H7 (cell line): ENCODE measurements around the gene EOMES. TPM values are rescaled to one million over a fixed set of nuclear protein-coding genes. Genes with fewer than 3 reads are reported as not detected.

Source experiments
- DNase-seq: peaks from one replicate; pipeline ENCODE4 v3.0.0; 2012
- H3K27me3 ChIP-seq: 2 replicates; pipeline ENCODE4 v1.6.0; 2011; ENCODE audit warnings: mild to moderate bottlenecking, low read length; ENCODE audit not compliant: control insufficient read depth, insufficient read depth
- H3K36me3 ChIP-seq: replicated peaks from 2 replicates; pipeline ENCODE4 v1.5.1; 2011; ENCODE audit warnings: low read length; ENCODE audit not compliant: control insufficient read depth, insufficient read depth
- H3K4me3 ChIP-seq: 2 replicates; pipeline ENCODE4 v1.5.1; 2011; ENCODE audit warnings: low read depth, mild to moderate bottlenecking, control low read depth, low read length, moderate library complexity; ENCODE audit not compliant: insufficient read depth
- total RNA-seq: library from RNA; depleted of rRNA; stranded (reverse); fragments of >200 nt; shearing (Covaris generic); gene quantifications from 2 replicates; pipeline ENCODE4 v1.2.3, GENCODE V29; 2014

EOMES gene
- total RNA-seq, 1 experiment from 2014 or later = 54.9 TPM

DNA sequence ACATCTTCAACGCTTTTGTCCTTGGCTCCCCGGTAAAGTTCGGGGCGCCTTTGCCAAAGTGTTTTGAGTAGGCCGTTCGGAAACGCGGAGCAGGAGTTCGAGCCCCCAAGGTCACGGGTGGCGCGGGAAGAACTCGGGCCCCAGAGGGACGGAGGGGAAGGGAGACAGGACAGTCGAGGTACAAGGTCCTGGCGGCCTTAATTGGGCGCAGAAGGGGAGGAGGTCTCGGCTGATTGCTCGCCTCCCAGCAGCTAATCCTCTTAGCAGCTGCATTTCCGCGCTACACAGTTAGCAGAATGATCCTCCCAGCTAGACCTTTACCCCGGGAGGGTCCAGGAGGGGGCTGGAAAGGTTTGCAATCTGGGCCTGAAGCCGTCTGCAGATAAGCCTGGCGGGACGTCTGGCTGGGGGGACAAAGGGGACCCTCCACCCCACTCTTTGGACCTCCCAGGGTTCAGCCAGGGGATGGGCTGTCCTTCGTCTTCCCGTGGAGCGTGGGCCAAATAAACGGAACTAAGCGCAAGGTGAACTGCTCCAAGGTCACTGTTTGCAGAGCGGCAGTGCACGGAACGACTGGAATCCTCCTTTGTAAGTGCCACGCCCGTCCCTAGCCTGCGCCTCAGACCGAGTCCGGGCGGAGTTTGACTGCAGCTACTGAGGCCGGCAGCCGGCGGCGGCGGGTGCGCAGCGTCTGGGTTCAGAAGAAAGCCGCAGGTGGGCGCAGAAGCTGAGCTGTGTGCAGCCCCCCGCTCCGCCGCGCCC, 7.2 kb downstream of the EOMES start:
- H3K4me3 ChIP-seq = peak overlapping the region; percentile 33
- no peaks in the 10 kb centered on the region for H3K36me3 ChIP-seq
- DNase-seq = peak; percentile 77
- peaks cover 83% of the 10 kb centered on the region for H3K27me3 ChIP-seq

DNA sequence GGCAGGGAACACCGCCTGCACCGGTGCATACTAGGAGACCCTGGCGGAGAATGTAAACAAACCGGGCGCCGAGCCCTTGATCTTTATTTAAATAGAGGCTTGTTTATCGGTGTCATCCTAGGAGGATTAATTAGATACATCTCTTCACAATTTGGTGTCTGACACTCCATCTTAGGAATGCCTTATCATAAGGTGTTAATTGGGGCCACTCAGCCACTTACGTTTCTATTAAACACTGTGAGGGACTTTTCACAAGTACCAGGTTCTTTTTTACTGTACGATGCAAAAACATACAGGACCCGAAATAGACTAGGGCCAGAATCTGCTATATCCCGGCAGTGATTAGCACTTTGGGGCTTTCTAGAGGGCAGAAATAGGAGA, 8.0 kb downstream of the EOMES start:
- peak; percentile 54 for DNase-seq
- H3K36me3 ChIP-seq = no peaks in the 10 kb centered on the region
- peak overlapping the region; percentile 41; the same call in 1 of the 2 replicates for H3K4me3 ChIP-seq
- H3K27me3 ChIP-seq = peaks cover 75% of the 10 kb centered on the region

DNA sequence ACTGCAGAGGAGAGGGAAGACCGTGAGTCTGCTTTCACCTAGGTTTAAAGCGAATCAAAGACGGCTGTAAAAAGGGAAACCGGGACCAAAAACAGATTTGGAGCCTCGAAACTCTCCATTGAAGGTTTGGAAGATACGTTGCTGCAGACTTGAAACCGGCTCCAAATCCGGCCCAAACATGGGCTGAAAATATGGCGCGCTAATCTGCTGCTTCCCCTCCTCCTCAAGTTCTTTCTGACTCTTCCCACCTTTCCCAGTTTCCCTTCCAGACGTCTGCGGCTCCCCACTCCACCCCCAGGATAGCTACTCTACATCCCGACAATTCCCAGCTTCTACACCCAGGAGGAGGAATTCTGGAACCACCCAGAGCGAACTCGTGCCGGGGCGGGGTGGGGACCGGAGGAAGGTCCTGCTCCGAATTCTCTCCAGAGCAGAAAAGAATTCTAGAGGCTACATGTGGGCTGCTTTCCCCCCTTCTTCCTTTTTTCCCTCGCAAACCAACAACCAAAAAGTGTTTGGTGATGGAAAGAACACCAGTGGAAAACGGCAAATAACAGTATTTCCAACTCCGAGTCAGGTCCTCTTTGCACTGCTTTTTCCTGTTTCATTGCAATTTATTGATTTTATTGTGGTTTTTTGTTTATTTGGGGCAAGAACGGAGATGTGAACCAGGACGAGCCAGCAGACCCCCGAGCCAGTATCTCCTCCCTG, 8.5 kb downstream of the EOMES start:
- peaks cover 70% of the 10 kb centered on the region for H3K27me3 ChIP-seq
- peak; percentile 67 for DNase-seq
- H3K36me3 ChIP-seq = no peaks in the 10 kb centered on the region
- H3K4me3 ChIP-seq = peak overlapping the region; percentile 41

DNA sequence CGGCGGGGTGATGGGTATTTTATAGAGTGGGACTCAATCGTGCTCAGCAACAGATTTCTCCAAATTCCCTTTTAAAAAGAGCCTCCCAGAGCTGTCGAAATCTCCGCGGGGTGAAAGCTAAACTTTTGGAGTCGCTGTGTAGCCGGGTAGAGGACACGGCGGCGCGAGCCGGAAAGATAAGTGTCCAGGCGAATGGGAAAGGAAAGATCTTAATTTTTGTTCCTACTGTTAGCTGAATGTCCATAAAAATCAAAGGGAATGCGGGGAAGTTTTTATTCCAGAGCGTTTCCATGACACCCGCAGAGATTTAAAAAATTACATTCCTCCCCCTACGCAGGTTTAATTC, 9.1 kb downstream of the EOMES start:
- Histone ChIP-seq H3K36me3 (no peaks in the 10 kb centered on the region), H3K4me3 (peak overlapping the region; percentile 41), H3K27me3 (peaks cover 64% of the 10 kb centered on the region)
- no peak for DNase-seq

DNA sequence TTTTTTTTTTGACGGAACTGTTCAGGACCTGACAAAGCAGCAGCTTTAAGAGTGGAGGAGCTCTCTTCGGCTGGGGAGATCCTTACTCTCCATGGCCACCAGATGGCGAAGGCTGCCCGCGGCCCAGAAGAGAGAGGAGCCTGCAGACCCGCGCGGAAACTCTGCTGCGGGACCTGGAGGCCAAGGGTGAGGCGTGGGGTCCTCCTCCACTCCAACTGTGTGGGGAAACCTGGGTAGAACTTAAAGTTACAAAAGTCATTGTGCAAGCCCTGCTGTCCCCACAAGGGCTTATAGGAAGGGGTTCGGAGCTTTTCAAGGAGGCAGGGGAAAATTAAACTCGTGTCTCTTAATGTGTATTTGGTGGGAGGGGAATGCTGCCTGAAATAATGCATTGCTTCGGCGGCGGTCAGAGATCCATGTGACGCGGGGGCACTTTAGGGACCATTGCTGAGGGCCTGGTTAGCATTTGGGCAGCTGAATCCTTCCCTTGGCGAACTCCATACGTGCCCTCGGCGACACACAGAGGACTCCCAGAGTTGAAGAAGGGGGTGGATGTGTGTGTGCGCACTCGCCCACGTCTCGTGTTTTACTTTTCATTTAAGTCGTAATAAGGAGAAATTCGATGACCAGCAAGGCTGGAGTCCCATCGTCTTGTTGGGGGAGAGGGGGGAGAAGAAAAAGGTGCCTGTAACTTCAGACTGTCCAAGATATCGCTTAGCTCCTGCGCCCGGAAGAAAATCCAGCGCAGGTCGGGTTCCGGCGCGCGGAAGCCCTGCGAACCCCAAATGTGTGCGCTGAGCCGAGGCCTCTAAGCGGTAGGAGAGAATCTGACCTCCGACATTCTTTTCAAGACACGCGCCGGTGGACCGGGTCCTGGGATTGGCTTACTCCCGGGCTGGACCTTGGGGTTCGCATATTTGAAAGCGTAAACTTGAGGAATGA, 9.7 kb downstream of the EOMES start:
- Histone ChIP-seq H3K4me3 (peak overlapping the region; percentile 41), H3K36me3 (no peaks in the 10 kb centered on the region), H3K27me3 (peaks cover 58% of the 10 kb centered on the region)
- DNase-seq = peak; percentile 88

DNA sequence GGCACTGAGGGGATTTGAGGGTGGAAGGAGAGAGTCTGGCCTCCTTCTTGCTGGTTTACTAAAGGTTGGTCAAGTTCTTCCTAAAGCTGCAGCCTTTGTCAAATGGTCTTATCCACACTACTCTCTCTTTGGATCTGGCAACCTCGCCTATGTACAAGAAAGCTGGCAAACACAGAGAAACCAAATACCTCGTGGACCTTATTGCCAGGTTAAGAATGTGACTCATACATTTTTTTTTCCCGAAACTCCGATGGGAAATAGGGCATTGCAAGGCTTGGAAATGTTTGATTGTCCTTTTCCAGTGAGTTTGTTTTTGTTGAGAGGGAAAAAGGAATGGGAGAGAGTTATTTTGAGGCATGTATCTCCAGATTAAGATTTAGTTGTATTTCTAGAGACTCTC, 13.9 kb downstream of the EOMES start:
- no peak overlapping the region for H3K4me3 ChIP-seq
- no peak for DNase-seq
- peaks cover 17% of the 10 kb centered on the region for H3K27me3 ChIP-seq
- no peaks in the 10 kb centered on the region for H3K36me3 ChIP-seq

DNA sequence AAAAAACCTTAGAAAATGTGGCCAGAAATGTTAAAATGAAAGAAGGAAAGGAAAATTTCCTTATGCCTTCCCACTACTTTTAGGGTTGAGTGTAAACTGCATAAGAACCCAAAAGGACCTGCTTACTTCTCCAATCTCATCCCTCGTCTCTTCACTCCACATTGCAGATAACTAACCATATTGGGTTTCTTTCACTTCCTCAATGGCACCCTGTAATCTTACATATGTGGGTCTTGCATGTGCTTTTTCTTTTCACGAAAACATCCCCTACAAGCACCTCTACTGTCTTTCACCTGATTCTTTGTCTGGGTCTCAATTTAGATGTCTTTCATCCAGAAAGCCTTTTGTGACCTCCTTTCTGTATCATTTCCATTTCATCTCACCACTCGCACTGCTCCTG, 23.1 kb downstream of the EOMES start:
- DNase-seq = no peak
- no peaks in the 10 kb centered on the region for H3K27me3 ChIP-seq

DNA sequence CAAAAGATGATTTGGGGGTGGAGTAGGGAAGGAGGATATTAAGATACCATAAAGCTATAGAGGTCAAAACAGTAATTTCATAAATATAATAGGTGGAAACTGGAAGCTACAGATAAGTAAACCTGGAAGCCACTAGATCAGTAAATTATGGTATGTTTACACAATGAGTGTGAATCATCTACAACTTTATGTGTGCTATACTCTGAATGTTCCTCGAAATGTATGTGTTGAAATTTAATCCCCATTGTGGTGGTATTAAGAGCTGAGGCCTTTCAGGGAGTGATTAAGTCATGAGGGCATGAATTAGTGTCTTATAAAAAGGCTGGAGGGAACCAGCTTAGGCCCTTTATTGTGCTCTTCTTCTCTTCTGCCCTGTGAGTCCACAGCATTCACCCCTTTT, 25.2 kb downstream of the EOMES start:
- Histone ChIP-seq H3K27me3 (no peaks in the 10 kb centered on the region), H3K4me3 (no peak overlapping the region), H3K36me3 (no peaks in the 10 kb centered on the region)
- DNase-seq = no peak

More for the DNA sequence above, 23.1 kb downstream of the EOMES start:
- Histone ChIP-seq H3K36me3 (no peaks in the 10 kb centered on the region), H3K4me3 (no peak overlapping the region)

DNA sequence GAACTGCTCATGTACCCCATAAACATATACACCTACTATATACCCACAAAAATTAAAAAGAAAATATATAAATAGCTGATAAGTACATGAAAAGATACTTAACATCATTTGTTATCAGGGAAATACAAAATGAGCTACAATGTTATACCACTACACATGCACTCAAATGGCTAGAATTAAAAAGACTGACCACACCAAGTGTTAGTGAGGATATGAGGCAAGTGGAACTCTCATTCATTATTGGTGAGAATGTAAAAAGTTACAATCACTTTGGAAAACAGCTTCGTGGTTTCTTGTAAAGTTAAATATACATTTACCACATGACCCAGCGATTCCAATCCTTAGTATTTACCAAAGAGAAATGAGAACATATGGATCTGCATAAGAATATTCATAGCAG, 26.5 kb downstream of the EOMES start:
- DNase-seq = no peak
- Histone ChIP-seq H3K4me3 (no peak overlapping the region), H3K36me3 (no peaks in the 10 kb centered on the region), H3K27me3 (no peaks in the 10 kb centered on the region)

DNA sequence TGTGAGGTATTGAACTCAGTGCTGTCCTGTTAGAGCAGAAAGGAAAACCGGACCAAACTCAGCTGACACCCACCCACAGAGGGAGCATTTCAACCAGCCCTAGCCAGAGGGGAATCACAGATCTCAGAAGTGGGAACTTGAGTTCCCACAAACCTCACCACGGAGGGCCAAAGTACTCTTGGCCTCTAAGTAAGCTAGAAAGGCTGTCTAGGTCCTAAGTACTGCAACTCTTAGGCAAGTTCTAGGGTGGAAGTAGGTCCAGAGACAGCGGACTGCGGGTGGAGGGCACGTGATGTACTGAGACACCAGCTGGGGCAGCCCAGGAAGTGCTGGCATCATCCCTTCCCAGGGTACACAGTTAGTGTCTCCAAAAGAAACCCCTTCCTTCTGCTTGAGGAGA, 34.1 kb downstream of the EOMES start:
- DNase-seq = no peak
- Histone ChIP-seq H3K27me3 (no peaks in the 10 kb centered on the region), H3K4me3 (no peak overlapping the region), H3K36me3 (no peaks in the 10 kb centered on the region)

DNA sequence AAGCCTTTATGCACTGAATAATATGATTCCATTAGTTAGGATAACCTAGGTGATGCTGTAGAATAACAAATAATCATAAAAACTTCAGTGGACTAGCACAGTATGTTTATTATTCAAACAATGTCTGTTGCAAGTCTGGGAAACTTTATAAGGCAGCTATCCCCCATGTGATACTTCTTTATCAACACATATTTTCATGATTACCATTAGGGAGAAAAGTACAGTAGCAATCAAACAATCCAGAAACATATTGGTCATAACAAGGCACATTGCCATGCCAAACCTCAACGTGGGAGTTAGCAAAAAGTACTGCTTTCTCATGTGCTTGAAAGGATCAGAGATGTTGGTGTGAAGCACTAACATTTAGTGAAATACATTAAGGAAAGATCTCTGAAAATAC, 35.5 kb downstream of the EOMES start:
- no peaks in the 10 kb centered on the region for H3K27me3 ChIP-seq
- DNase-seq = no peak
- H3K4me3 ChIP-seq = no peak overlapping the region
- no peaks in the 10 kb centered on the region for H3K36me3 ChIP-seq

DNA sequence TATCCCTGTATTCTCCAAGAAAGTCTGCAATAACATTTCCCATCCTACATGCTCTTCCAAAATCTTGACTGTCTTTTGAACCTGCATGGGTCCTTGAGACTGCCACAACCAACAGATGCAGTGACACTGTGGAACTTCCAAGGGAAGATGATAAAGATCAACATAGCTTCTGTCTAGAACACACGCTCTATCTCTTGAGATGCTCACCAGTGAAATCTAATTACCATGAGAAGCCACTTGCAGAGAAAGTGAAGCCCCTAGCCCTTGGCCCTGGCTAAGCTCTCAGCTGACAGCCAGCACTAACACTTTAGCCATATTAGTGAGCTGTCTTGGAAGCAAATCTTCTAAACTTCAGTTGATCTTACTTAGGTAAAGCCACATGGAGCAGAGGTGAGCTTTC, 36.6 kb downstream of the EOMES start:
- no peaks in the 10 kb centered on the region for H3K36me3 ChIP-seq
- no peak overlapping the region for H3K4me3 ChIP-seq
- no peaks in the 10 kb centered on the region for H3K27me3 ChIP-seq
- no peak for DNase-seq

DNA sequence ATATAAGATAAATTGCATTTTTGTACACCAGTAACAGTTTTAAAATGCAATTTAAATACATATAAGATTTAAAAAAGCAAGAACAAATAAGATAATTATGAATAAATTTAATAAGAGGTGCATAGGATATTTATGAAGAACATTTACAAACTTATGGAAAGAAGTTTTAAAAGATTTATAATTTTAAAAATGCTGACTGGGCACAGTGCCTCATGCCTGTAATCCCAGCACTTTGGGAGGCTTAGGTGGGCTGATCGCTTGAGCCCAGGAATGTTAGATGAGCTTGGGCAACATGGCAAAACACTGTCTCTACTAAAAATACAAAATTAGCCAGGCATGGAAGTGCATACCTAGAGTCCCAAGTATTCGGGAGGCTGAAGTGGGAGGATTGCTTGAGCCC, 37.8 kb downstream of the EOMES start:
- no peak for DNase-seq
- no peak overlapping the region for H3K4me3 ChIP-seq
- H3K36me3 ChIP-seq = no peaks in the 10 kb centered on the region
- no peaks in the 10 kb centered on the region for H3K27me3 ChIP-seq

DNA sequence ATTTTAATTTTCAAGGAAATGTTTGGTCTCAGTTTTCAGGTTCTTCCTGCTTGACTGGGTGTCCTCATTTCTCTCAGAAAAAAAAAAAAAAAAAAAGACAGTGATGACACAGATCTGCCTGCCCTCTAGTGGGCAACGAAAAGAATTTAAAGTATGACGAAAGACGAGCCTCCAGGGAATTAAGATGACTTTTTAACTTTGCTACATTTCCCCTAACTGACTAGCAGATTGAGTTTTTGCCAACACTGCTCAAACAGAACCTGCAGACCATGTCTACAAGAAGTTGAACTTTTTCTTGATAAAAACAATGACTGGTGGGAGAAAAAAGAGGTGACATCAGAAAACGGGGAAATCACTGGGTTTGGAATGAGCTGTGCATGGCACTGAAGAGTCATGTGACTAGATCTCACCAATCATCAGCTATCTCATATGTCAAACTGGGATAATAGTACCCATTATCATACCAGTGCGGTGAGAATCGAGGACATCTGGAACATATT, 40.8 kb downstream of the EOMES start:
- Histone ChIP-seq H3K36me3 (no peaks in the 10 kb centered on the region), H3K4me3 (no peak overlapping the region), H3K27me3 (no peaks in the 10 kb centered on the region)
- DNase-seq = peak; percentile 54
